HG03045 (cell line): ENCODE measurements around the gene DIS3L2.
"Not testable (repeated sequence)": the region's sequence is repeated elsewhere in the genome, so short reads cannot be mapped to it uniquely, and the experiment has no call there.

Source experiments
- ATAC-seq: cut with Tn5 transposase; IDR thresholded peaks from one replicate; pipeline ENCODE4 v1.9.1; 2021; ENCODE audit warnings: mild to moderate bottlenecking, moderate library complexity; ENCODE audit not compliant: unreplicated experiment

DIS3L2 gene

GRCh38 chr2:232288489-232289030, 327.0 kb downstream of the DIS3L2 start:
- ATAC-seq = no peak

- no peak for ATAC-seq
Observed at GRCh38 chr2:232290668-232291067, 329.2 kb downstream of the DIS3L2 start.

- no peak for ATAC-seq
Observed at GRCh38 chr2:232291343-232291742, 329.8 kb downstream of the DIS3L2 start.

GRCh38 chr2:232292395-232293154, 331.1 kb downstream of the DIS3L2 start:
- no peak for ATAC-seq

GRCh38 chr2:232293191-232293590, 331.7 kb downstream of the DIS3L2 start:
- ATAC-seq = no peak

GRCh38 chr2:232295971-232296370, 334.5 kb downstream of the DIS3L2 start:
- no peak for ATAC-seq

- no peak for ATAC-seq
Observed at GRCh38 chr2:232296776-232297525, 335.4 kb downstream of the DIS3L2 start.

- no peak for ATAC-seq
Observed at GRCh38 chr2:232299084-232299483, 337.6 kb downstream of the DIS3L2 start.

- ATAC-seq = no peak
Observed at GRCh38 chr2:232299927-232300674, 338.6 kb downstream of the DIS3L2 start.

GRCh38 chr2:232300894-232301387, 339.4 kb downstream of the DIS3L2 start:
- ATAC-seq = no peak

- ATAC-seq = no peak
Observed at GRCh38 chr2:232304236-232304635, 342.7 kb downstream of the DIS3L2 start.

GRCh38 chr2:232306741-232307305, 345.3 kb downstream of the DIS3L2 start:
- ATAC-seq = no peak

- no peak for ATAC-seq
Observed at GRCh38 chr2:232307854-232308253, 346.3 kb downstream of the DIS3L2 start.

GRCh38 chr2:232308986-232309385, 347.5 kb downstream of the DIS3L2 start:
- ATAC-seq = no peak

GRCh38 chr2:232309592-232309991, 348.1 kb downstream of the DIS3L2 start:
- no peak for ATAC-seq

GRCh38 chr2:232310121-232310520, 348.6 kb downstream of the DIS3L2 start:
- no peak for ATAC-seq

GRCh38 chr2:232310696-232311095, 349.2 kb downstream of the DIS3L2 start:
- ATAC-seq = no peak

GRCh38 chr2:232313645-232314044, 352.1 kb downstream of the DIS3L2 start:
- ATAC-seq = not testable (repeated sequence)

GRCh38 chr2:232315049-232315922, 353.8 kb downstream of the DIS3L2 start:
- ATAC-seq = peak; percentile 78

GRCh38 chr2:232315923-232316299, 354.4 kb downstream of the DIS3L2 start:
- ATAC-seq = no peak
